T-helper 17 cell (primary cell): ENCODE results near the gene RLF. TPM values are rescaled to one million over a fixed set of nuclear protein-coding genes. Genes with fewer than 3 reads are reported as not detected.
A peak's percentile ranks its signal among the peaks of the same experiment; 100 is the strongest.

Experiments
- ATAC-seq: fragments of 150-1000 bp; cut with Tn5 transposase; 2 replicates; pipeline ENCODE4 v1.10.0; 2021; ENCODE audit warnings: mild to moderate bottlenecking, moderate library complexity
- DNase-seq, 3 donors: peaks; one replicate each; pipeline versions ENCODE4 v3.0.0 to v3.0.0-alpha.2; 2020 to 2021
- H3K9me3 ChIP-seq: one replicate; pipeline ENCODE4 v1.7.0; 2013; ENCODE audit warnings: low read length, mild to moderate bottlenecking; ENCODE audit not compliant: control insufficient read depth, poor library complexity, severe bottlenecking
- H3K27ac Mint-ChIP-seq: one replicate; pipeline ENCODE4 v1.8.0; 2022; ENCODE audit warnings: mild to moderate bottlenecking, moderate library complexity, mixed read lengths
- H3K27me3 Mint-ChIP-seq: one replicate; pipeline ENCODE4 v1.8.0; 2022; ENCODE audit warnings: mixed read lengths
- H3K36me3 Mint-ChIP-seq: one replicate; pipeline ENCODE4 v1.8.0; 2022; ENCODE audit warnings: low read depth, mixed read lengths
- H3K4me1 Mint-ChIP-seq: one replicate; pipeline ENCODE4 v1.8.0; 2022; ENCODE audit warnings: mild to moderate bottlenecking, mixed read lengths
- H3K4me3 Mint-ChIP-seq: one replicate; pipeline ENCODE4 v1.8.0; 2022; ENCODE audit warnings: mild to moderate bottlenecking, moderate library complexity, mixed read lengths
- total RNA-seq, 4 donors: library from RNA in 2 of 4; stranded (reverse) in 2 of 4; gene quantifications; one replicate each; pipeline ENCODE4 v1.2.3 and lab custom pipeline; 2022 to 2026

RLF gene
- total RNA-seq, 2 donors from 2014 or later: 24.7 to 30.7 TPM

DNA sequence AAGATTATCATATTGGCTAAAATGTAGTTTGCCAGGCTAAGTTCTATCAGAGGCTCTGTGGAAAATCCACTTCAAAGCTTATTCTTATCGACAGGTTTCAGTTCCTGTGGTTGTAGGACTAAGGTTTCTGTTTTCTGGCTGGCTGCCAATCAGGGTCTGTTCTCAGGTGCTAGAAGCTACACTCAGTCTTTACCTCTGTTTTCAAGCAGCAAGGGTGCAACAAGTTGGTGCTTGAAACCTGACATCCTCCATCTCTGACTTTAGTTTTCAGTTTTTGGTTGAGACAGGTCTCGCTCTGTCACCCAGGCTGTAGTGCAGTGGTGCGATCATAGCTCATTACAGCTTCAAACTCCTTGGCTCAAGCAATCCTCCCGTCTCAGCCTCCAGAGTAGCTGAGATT lies 71.3 kb downstream of the RLF start:
- DNase-seq (peak in 1 of 3 donors; percentile 16), ATAC-seq (peak; percentile 55)
- H3K9me3 ChIP-seq: no peaks in the 10 kb centered on the region
- Mint-ChIP-seq H3K4me3 (no peak overlapping the region), H3K4me1 (peaks cover 9% of the 10 kb centered on the region), H3K27me3 (no peaks in the 10 kb centered on the region), H3K27ac (peak overlapping the region; percentile 54), H3K36me3 (peaks cover 12% of the 10 kb centered on the region)

- H3K9me3 ChIP-seq: no peaks in the 10 kb centered on the region
- H3K4me1 Mint-ChIP-seq: peaks cover 14% of the 10 kb centered on the region
- H3K36me3 Mint-ChIP-seq: peaks cover 8% of the 10 kb centered on the region
- DNase-seq (no peak), ATAC-seq (no peak)
- H3K27ac Mint-ChIP-seq: peak overlapping the region; percentile 27
- H3K27me3 Mint-ChIP-seq: no peaks in the 10 kb centered on the region
- H3K4me3 Mint-ChIP-seq: no peak overlapping the region
Observed at GRCh38 chr1:40239626-40240025, 78.4 kb downstream of the RLF start.

DNA sequence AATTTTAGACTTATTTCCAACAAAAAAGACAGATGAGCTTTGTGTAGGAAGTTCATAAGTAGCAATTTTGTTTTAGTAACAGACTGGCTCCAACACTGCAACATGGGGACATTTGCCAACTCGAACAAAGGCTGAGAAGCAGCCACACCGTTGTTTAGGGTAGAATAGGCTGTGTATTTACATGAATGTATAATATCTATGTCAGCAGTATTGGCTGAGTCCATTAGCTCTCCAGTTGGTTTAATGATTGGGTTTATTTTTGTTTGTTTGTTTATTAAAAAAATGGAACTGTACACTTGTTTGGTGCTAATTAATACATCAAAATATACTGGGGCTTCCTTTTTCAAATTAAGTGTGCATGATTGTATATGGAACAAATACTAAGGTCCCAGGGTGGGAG lies 79.2 kb downstream of the RLF start:
- ATAC-seq (no peak), DNase-seq (no peak)
- no peaks in the 10 kb centered on the region for H3K9me3 ChIP-seq
- Mint-ChIP-seq H3K4me3 (no peak overlapping the region), H3K36me3 (peaks cover 8% of the 10 kb centered on the region), H3K27ac (peak overlapping the region; percentile 27), H3K4me1 (peaks cover 14% of the 10 kb centered on the region), H3K27me3 (no peaks in the 10 kb centered on the region)

- Mint-ChIP-seq H3K4me3 (peak overlapping the region; percentile 47), H3K27me3 (no peaks in the 10 kb centered on the region), H3K4me1 (peaks cover 14% of the 10 kb centered on the region), H3K27ac (peak overlapping the region; percentile 76), H3K36me3 (peaks cover 5% of the 10 kb centered on the region)
- ATAC-seq (peak; percentile 14), DNase-seq (no peak)
- H3K9me3 ChIP-seq: no peaks in the 10 kb centered on the region
Observed at GRCh38 chr1:40241362-40241761, 80.2 kb downstream of the RLF start.

- no peak for ATAC-seq
- Mint-ChIP-seq H3K27ac (no peak overlapping the region), H3K4me1 (peaks cover 14% of the 10 kb centered on the region), H3K27me3 (no peaks in the 10 kb centered on the region), H3K36me3 (peaks cover 2% of the 10 kb centered on the region), H3K4me3 (no peak overlapping the region)
- H3K9me3 ChIP-seq: no peaks in the 10 kb centered on the region
- no peak for DNase-seq
Observed at GRCh38 chr1:40243351-40243750, 82.2 kb downstream of the RLF start.

DNA sequence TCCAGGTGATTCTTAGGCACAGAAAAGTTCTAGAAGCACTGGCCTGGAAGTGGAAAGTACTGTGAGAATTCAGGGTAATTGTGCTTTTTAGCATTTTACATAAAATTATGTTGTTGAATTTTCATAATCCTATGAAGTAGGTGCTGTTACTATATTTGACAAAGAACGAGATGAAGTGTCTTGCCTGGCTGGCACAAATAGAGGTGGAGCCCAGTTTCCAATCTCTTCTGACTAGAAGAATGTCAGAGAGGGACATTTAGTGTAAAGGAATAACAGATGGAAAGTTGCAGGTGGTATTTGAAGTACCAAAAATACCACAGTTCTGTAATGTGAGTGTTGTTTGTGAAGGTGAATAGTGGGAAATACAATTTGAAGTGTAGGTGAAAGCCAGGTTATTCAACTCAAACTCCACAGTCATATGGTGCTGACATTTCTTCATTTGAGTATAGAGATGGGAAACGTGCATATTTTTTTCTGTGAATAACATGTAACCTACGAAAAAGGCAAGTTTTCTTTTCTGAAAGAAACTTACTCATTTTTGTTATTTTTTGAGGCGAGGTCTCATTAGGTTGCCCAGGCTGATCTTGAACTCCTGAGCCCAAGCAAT lies 83.1 kb downstream of the RLF start:
- Mint-ChIP-seq H3K36me3 (peaks cover 2% of the 10 kb centered on the region), H3K4me1 (peaks cover 14% of the 10 kb centered on the region), H3K4me3 (no peak overlapping the region), H3K27ac (no peak overlapping the region), H3K27me3 (no peaks in the 10 kb centered on the region)
- H3K9me3 ChIP-seq: no peaks in the 10 kb centered on the region
- no peak for DNase-seq
- no peak for ATAC-seq

GRCh38 chr1:40245686-40246085 lies 84.5 kb downstream of the RLF start:
- ATAC-seq (no peak), DNase-seq (no peak)
- peaks cover 14% of the 10 kb centered on the region for H3K4me1 Mint-ChIP-seq
- no peaks in the 10 kb centered on the region for H3K27me3 Mint-ChIP-seq
- no peak overlapping the region for H3K4me3 Mint-ChIP-seq
- no peaks in the 10 kb centered on the region for H3K9me3 ChIP-seq
- H3K27ac Mint-ChIP-seq: no peak overlapping the region
- H3K36me3 Mint-ChIP-seq: peaks cover 2% of the 10 kb centered on the region

GRCh38 chr1:40247655-40248054 lies 86.5 kb downstream of the RLF start, which contains the start of gene TMCO2:
Gene TMCO2, plus strand, starts transcription at chr1:40247937. Its CDS starts 57 bp downstream, at chr1:40247994.
- no peaks in the 10 kb centered on the region for H3K9me3 ChIP-seq
- H3K4me3 Mint-ChIP-seq: no peak within 1 kb of the TSS

GRCh38 chr1:40248412-40248811 lies 87.2 kb downstream of the RLF start:
- Mint-ChIP-seq H3K27me3 (no peaks in the 10 kb centered on the region), H3K27ac (no peak overlapping the region), H3K4me3 (no peak overlapping the region), H3K4me1 (peaks cover 4% of the 10 kb centered on the region), H3K36me3 (no peaks in the 10 kb centered on the region)
- no peaks in the 10 kb centered on the region for H3K9me3 ChIP-seq
- ATAC-seq (no peak), DNase-seq (no peak)

More at GRCh38 chr1:40247655-40248054, 86.5 kb downstream of the RLF start, which contains the start of gene TMCO2:
- no peak within 1 kb of the TSS for H3K27ac Mint-ChIP-seq
- H3K27me3 Mint-ChIP-seq: no peaks in the 10 kb centered on the region
- no peak for DNase-seq
- no peaks in the 10 kb centered on the region for H3K36me3 Mint-ChIP-seq
- no peak for ATAC-seq
- H3K4me1 Mint-ChIP-seq: peaks cover 4% of the 10 kb centered on the region

DNA sequence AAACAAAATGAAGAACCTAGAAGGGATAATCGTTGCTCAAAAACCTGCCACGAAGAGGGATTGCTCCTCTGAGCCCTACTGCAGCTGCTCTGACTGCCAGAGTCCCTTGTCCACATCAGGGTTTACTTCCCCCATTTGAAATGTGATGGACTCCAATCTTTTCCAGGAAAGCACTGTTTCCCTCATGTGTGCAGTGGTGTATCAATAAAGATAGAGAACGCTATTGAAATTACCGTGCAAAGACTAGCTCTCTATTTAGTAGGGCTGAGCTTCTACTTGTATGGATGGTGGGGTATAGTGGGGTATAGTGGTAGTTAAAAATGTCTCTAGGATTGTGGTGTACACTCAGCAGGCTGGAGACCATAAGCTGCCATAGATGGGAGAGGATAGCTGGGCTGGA lies 90.3 kb downstream of the RLF start:
- ATAC-seq (no peak), DNase-seq (no peak)
- Mint-ChIP-seq H3K27me3 (no peaks in the 10 kb centered on the region), H3K27ac (no peak overlapping the region), H3K4me1 (peaks cover 8% of the 10 kb centered on the region), H3K4me3 (no peak overlapping the region), H3K36me3 (no peaks in the 10 kb centered on the region)
- H3K9me3 ChIP-seq: no peaks in the 10 kb centered on the region

- ATAC-seq: no peak
- no peaks in the 10 kb centered on the region for H3K9me3 ChIP-seq
- H3K36me3 Mint-ChIP-seq: no peaks in the 10 kb centered on the region
- DNase-seq: no peak
- H3K27ac Mint-ChIP-seq: no peak overlapping the region
- H3K4me3 Mint-ChIP-seq: no peak overlapping the region
- peaks cover 11% of the 10 kb centered on the region for H3K4me1 Mint-ChIP-seq
- H3K27me3 Mint-ChIP-seq: no peaks in the 10 kb centered on the region
Observed at GRCh38 chr1:40252601-40253000, 91.4 kb downstream of the RLF start.

DNA sequence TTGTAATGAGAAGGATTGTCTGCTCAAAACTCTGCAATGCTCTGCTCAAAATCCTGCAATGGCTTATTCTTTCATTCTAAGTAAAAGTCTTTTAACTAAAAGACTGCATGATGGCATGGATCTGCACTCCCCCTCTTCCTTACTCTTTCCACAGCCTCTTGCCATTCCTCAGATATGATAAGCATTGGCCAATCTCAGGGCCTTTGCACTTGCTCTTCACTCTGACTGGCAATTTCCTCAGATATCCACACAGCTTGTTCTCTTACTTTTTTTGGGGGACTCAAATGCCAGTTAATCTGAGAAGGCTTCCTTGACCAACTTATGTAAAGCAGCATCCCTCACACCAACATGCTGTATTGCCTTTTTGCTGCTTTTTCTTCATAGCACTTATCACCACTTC lies 94.0 kb downstream of the RLF start:
- no peak for ATAC-seq
- no peak overlapping the region for H3K27ac Mint-ChIP-seq

GRCh38 chr1:40256401-40257084 lies 95.4 kb downstream of the RLF start:
- peak overlapping the region; percentile 33 for H3K4me3 Mint-ChIP-seq
- peak overlapping the region; percentile 100 for H3K27ac Mint-ChIP-seq
- no peaks in the 10 kb centered on the region for H3K27me3 Mint-ChIP-seq
- no peak for ATAC-seq
- DNase-seq: no peak
- no peaks in the 10 kb centered on the region for H3K9me3 ChIP-seq
- no peaks in the 10 kb centered on the region for H3K36me3 Mint-ChIP-seq
- peaks cover 12% of the 10 kb centered on the region for H3K4me1 Mint-ChIP-seq

More for the DNA sequence above, 94.0 kb downstream of the RLF start:
- H3K4me1 Mint-ChIP-seq: peaks cover 14% of the 10 kb centered on the region
- H3K4me3 Mint-ChIP-seq: no peak overlapping the region
- no peaks in the 10 kb centered on the region for H3K9me3 ChIP-seq
- DNase-seq: no peak
- no peaks in the 10 kb centered on the region for H3K36me3 Mint-ChIP-seq
- H3K27me3 Mint-ChIP-seq: no peaks in the 10 kb centered on the region

GRCh38 chr1:40257313-40257687 lies 96.1 kb downstream of the RLF start:
- no peaks in the 10 kb centered on the region for H3K9me3 ChIP-seq
- Mint-ChIP-seq H3K4me3 (peak overlapping the region; percentile 95), H3K36me3 (peaks cover 3% of the 10 kb centered on the region), H3K4me1 (peaks cover 17% of the 10 kb centered on the region), H3K27me3 (no peaks in the 10 kb centered on the region), H3K27ac (peak overlapping the region; percentile 100)
- no peak for DNase-seq
- no peak for ATAC-seq
